ENCODE data around the gene FAM135A.
"Not testable (repeated sequence)": the region's sequence is repeated elsewhere in the genome, so short reads cannot be mapped to it uniquely, and the experiment has no call there.

Gene FAM135A

DNA sequence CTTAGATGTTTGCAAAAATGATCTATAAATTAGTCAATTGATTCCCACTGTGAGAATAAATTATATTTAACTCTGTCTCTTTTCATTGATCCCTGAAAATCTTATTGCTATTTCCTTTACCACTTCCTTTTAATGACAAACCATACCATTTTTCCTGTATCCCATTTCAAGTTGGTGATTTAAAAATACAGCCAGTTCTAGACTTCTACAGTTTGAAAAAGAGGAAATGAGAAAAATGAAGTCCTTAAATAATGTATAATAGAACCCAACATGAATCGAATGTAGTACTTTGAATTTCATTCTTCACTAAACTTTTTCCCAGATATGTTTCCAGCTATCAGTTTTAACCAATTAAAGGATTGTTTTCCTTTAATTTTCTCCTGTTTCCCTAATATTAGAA is 124.0 kb downstream of the FAM135A start:
- no peak for DNase-seq

DNA sequence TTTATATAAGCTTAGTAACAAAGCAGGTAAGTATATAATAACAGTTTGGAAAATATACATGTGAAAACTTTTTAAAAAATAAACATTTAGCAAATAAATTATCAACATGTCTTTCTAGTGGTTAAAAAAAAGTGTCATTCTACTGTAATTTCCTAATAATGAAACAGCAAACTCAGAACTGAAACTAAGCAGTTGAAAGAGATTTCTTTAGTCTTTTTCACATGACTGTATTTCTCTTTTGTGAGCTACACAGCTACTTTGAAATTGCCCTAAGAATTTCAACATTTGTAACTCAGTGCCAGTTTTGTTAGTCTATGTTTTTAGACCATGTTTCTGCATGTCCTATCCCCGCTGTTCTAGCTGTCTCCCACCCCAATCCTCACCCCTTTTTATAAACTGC is 125.1 kb downstream of the FAM135A start:
- DNase-seq, result no peak

DNA sequence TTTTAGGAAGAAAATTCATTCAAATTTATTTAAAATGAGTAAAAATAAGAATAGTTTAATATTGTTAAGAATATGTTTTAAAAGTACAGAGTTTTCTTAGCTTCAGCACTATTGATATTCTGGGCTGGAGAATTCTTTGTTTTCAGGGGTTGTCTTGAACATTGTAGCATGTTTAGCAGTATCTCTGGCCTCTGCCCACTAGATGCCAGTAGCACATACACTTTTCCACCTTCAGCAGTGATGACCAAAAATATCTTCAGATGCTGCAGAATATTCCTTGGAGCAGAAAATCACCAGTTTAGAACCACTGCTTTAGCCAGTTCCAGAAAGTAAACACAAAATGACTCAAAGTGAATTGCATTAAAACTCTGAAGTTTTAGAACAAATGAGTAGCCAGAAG is 134.0 kb downstream of the FAM135A start:
- DNase-seq, result peak in 6 of 58 donors; percentile 2 to 28 (median 8)

DNA sequence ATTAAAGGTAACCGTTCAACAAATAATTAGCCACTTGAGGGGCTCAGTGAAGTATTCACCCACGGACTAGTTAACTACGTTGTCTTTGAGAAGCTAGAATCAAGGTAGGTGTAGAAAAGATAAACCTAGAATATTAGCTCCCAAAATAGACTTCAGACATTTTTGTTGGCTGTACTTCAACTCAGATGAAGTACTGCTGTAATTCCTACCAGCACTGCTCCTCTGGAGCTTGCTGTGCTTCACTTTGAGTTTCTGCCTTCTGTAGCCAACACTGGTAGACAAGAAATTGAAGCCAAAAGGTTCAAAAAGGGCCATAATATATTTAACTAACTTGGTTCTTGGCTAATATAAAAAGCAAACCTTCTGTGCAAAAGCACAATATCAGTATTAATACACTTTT is 134.6 kb downstream of the FAM135A start:
- DNase-seq, result no peak

DNA sequence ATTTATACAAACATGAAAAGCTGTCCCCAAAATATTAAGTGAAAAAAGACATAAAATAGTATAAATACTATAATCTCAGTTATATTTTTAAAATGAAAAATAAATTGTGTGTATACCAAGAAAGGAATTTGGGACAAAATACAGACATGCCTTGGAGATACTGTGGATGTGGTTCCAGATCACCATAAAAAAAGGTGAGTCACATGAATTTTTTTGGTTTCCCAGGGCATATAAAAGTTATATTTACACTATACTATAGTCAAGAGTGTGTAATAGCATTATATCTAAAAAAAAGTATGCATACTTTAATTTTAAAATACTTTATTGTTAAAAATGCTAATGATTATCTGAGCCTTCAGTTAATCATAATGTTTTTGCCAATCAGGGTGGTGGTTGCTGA is 136.0 kb downstream of the FAM135A start:
- DNase-seq, result no peak

DNA sequence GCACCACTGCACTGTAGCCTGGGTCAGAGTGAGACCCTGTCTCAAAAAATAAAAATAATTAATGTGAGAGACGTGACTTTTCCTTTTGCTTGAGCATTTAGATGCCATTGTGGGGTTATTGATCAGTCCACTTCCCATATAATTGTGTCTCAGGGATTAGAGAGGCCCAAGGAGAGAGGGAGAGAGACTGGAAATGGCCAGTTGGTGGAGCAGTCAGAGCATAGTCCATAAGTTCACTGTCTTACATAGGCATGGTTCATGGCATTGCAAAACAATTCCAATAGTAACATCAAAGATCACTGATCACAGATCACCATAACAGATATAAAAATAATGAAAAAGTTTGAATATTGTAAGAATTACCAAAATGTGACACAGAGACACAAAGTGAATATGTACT is 138.3 kb downstream of the FAM135A start:
- no peak for DNase-seq

DNA sequence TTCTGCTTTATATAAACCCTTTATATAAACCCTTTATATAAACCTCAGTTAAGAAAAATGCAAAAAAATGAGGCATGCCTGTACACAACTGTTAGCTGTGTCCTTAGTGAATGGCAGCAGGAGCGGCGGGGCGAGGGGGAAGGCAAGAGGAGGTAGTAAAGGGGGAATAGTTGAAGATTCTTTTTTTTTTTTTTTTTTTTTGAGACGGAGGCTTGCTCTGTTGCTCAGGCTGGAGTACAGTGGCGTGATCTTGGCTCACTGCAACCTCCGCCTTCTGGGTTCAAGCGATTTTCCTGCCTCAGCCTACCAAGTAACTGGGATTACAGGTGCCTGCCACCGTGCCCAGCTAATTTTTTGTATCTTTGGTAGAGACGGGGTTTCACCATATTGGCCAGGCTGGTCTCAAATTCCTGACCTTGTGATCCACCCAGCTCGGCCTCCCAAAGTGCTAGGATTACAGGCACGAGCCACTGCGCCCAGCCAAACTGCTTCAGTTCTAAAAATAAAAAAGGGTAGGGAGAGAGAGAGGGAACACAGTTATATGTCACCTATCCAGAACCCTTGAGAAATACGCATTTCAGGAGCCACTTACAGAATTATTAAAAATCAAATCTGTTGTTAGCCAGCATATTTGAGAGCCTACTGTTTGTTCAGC is 139.1 kb downstream of the FAM135A start:
- not testable (repeated sequence) for DNase-seq

DNA sequence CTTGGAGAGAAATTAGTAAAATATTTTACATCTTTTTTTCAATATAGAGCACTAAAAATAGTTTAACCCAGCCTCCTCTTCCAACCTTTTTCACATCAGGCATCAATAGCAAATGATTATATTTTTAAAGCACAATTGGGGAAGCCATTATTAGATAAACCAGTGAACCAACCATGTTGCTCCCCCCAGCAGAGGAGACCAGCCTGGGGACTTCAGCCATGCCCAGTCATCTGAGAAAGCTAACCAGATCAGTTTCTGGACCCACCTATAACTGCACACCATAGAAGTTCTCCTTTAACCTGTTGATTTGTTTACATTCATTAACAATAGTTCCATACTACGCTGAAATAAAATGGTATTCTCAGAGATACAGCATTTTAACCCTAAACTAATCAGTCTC is 139.7 kb downstream of the FAM135A start:
- no peak for DNase-seq

DNA sequence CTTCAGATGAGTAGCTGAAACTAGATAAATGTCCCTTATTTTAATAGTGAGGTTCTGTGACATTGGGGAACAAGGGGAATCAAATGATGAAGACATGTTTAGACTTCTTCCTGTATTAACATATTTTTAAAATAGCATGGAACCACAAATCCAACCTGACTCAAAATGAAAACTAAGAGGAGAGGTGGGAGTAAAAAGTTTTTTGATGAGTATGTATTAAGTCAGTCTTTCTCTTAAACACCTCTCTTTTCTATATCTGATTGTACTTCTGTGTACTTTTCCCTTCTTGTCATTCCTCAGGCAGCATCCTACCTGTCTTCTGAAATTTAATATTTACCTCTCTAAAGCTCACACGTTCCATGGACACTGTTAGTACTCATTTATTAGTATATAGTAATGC is 144.7 kb downstream of the FAM135A start:
- no peak for DNase-seq

DNA sequence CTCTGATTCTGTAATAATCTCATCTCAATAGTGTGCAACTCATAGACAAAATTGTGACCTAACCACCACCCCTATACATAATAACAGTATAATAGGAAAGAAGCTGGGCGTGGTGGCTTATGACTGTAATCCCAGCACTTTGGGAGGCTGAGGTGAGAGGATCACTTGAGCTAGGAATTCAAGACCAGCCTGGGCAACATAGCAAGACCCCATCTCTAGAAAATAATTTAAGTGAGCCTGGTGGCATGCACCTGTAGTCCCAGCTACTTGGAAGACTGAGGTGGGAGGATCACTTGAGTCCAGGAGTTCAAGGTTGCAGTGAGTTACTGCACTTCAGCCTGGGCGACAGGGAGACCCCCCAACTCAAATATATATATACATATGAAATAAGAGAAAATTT is 149.1 kb downstream of the FAM135A start:
- DNase-seq, result not testable (repeated sequence)

DNA sequence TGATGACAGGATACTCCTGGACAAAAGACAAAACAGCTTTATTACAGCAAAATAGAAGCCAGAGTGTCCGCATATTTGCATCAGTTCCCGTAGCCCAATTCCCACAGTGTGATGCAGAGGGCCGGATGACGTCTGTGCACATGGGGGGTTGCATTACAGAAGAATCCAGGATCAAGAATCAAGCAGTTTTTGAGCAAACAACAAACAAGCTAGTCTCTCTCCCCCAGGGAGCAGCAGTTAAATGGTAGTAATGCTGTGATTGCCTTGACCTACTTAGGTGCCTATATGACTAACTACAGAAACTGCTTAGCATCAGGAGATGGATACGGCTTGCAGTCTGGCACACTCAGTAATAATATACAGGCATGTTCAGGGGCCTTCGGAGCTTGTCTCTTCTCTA is 150.2 kb downstream of the FAM135A start:
- DNase-seq, result no peak

DNA sequence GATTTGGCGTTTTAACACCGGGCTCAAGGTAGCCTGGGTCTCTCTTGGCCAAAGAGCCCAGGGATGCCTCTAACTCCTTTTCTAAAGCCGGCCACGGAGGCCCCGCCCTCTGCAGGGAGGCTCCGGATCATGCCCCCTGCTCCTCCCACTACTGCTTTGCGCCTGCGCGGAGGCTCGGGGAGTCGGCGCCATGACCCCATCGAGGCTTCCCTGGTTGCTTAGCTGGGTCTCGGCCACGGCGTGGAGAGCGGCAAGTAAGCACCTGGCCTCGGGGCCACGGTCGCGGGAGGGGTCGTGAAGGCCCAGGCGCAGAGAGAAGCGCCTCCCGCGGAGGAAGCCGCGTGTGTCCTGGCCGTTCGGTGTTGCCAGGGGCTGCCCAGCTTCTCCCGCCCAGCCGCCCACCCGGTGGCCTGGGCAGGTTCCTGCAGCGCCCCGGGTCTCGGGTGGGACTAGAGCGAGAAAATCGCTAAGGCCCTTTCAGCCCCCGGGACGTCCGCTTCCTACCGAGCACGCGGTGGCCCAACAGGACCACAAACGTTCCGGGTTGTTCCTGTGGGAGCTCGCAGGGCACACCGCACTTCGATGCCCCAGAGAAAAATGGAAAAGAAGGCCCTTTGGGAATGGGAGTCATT is 153.6 kb downstream of the FAM135A start, which contains the start of gene SDHAF4:
TSS of gene SDHAF4 (plus strand) at position 180 of the 632 bp plus-strand sequence. CDS start at position 191, 11 bp downstream.
- DNase-seq, result peak; percentile 51 to 95 (median 88)

DNA sequence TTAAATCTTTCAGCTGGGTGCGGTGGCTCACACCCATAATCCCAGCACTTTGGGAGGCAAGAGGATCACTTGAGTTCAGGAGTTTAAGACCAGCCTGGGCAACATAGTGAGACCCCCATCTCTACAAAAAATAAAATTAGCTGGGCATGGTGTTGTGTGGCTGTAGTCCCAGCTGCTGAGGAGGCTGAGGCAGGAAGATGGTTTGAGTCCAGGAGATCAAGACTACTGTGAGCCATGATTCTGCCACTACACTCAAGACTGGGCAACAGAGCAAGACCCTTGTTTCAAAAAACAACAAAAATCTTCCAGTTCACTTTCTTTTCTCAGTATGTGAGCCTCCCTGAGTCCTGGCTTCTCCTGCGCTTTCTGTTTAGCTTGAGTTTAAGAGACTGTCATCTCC is 161.3 kb downstream of the FAM135A start:
- DNase-seq, result no peak

DNA sequence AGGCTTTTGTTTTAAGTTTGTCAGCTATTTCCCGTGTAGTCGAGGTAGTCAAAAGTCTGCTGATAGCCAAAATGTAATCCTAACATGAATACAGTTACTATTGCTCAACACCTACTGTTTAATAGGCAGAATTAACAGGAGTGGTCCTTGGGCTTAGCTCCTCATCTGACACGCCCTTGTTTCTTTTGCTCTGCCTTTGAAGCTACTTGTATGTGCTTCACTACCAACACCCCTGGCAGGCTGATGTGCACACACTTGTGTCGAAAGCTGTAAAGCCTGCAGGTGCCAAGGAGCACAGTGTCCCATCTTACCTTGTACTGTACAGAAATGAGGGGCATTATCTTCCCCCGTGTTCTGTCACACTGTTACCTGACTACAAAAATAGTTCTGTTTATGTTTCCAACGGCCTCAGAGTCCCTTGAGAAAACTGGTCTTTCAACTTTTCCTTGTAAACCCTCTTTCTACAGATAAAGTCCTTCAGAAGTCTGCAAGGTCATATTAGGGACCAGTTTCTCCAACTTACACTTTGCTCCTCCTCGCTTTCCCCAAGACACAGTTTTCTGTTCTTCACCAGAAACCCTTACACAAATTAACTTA is 162.7 kb downstream of the FAM135A start:
- DNase-seq, result no peak

DNA sequence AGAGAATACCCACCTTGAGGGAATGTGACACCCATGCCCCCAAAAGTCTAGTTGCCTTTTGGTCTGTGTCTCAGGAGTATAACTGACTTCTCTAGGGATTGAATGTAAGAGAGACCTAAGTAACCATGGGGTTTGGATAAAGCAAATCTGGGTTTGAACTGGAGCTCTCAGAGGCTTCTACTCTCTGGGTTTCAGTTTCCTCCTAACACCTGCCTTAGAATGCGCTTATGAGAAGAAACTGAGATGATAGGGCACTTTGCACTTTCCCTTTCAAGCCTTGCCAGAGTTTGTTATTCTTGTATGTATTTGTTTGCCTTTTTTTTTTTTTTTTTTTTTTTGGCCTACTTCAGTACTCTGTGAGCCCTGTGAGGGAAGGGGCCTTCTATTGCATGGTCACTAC is 172.8 kb downstream of the FAM135A start:
- DNase-seq, result no peak

DNA sequence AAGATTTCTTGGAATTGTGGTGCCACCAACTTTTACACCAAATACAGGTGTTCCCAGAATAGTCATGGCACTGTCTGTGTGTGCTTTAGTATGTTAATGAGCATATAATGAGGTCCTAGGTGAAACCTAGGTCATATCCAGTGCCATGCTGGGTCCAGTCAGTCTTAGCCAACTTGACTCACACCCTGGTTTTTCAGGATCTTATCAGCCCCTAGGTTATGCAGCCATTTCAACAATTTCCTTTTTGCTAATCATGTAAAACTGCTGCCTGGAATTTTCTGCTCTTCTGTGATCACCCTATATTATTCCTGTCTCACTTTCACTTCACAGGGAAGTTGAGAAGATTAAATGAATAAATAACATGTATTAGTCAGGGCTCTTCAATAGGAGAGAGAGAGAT is 177.1 kb downstream of the FAM135A start:
- DNase-seq, result no peak

DNA sequence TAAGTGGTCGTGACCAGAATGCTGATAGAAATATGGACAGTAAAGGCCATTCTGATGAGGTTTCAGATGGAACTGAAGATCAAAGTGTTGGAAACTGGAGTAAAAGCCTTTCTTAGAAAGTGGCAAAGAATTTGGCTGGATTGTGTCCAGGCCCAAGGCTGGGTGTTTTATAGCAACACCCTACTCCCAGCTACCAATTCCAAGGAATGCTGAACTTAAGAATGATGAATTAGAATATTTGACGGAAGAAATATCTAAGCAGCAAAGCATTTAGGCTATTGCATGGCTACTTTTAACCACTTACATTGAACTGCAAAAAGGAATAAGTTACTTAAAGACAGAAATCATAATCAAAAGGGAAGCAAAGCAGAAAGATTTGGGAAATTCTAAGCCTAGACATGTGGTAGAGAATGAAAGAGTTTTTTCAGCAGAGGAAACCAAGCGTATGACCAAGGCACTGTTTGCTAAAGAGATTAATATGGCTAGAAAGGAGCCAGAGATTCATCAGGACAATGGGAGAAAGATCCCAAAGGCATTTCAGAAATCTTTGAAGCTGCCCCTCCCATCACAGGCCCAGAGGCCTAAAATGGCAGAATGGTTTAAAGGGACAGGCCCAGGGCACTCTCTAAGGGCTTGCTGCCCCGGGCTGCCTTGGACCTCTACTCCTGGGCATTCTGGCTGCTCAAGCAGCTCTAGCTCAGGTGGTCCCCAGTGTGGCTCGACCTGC is 179.2 kb downstream of the FAM135A start:
- DNase-seq, result no peak

DNA sequence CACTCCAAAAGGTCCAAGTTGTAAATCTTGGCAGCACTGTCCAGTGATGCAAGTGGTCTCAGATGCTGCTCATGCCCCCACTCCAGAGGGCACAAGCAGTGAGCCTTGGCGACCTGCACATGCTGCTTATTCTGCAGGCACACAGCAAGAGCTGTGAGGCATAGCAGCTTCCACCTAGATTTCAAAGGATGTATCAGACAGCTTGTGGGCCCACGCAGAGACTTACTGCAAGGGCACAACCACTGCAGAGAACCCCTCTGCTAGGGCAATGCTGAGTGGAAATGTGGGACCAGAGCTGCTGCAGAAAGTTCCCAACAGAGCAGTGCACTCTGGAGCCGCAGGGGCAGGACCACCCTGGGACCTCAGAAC is 179.8 kb downstream of the FAM135A start:
- no peak for DNase-seq

DNA sequence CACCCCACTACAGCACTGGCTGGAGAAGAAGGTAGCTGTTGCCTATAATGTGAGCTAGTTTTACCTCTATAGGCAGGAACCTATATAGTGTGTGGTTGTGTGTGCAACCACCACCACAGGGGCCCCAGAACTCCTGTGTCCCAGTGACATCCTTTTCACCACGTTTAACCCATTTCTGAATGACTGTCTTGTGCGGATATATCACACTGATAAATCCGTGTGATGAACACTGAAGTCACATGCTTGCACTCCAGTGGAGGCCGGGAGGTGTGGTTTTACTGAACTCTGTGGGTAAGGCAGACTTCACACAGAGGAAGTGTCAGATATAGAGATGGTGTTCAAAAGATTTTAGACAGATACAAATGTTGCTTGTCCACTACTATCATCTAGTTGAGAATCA is 185.9 kb downstream of the FAM135A start:
- no peak for DNase-seq

DNA sequence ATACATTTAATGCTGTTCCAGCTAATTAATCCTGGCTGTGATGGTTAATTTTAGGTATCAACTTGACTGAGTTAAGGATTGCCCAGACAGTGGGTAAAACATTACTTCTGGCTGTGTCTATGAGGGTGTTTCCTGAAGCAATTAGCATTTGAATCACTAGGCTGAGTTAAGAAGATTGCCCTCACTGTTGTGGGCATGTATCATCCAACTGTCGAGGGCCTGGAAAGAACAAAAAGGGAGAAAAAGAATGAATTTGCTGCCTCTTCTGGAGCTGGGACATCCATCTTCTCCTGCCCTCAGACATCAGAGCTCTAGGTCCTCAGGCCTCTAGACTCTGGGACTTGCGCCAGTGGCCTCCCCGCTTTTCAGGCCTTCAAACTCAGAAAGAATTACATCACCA is 187.7 kb downstream of the FAM135A start:
- no peak for DNase-seq

DNA sequence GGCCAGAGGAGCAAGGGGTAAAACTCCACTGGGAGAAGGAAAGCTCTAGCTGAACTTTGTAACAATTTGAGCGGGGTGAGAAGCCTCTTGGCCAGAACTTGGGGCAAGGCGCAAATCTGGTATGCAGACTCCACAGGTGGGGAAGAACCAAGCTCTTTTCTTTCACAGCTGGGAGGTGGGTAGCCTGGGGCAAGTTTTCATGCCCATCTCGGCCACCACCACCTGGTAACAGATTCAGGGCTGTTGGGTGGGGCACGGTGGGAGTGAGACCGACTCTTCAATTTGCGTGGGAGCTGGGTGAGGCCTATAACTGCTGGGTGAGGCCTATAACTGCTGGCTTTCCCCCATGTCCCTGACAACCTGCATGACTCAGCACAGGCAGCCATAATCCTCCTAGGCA is 190.9 kb downstream of the FAM135A start:
- no peak for DNase-seq

DNA sequence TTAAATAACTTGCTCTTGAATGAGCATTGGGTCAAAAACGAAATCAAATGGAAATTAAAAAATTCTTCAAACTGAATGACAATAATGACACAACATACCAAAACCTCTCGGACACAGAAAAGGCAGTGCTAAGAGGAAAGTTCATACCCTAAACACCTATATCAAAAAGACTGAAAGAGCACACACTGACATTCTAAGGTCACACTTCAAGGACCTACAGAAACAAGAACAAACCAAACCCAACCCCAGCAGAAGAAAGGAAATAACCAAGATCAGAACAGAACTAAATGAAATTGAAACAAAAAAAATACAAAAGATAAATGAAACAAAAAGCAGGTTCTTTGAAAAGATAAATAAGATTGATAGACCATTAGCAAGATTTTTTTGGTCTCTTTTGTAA is 194.1 kb downstream of the FAM135A start:
- not testable (repeated sequence) for DNase-seq

All from anterior cingulate cortex (tissue), 58 donors.